Loucy (cell line): ENCODE data around the gene PRSS12.

Experiments used
- EZH2phosphoT487 ChIP-seq: fragments of 200-600 bp; IDR thresholded peaks from 2 replicates; pipeline ENCODE4 v1.6.1; 2018; ENCODE audit warnings: antibody characterized with exemption, mild to moderate bottlenecking, moderate library complexity, borderline replicate concordance
- TF ChIP-seq, protein P1 (sequence below): fragments of 200-600 bp; sonication (generic); conservative IDR thresholded peaks from 2 replicates; pipeline ENCODE4 v1.5.1; 2014; ENCODE audit warnings: mild to moderate bottlenecking, antibody characterized with exemption, low read length

DNA sequence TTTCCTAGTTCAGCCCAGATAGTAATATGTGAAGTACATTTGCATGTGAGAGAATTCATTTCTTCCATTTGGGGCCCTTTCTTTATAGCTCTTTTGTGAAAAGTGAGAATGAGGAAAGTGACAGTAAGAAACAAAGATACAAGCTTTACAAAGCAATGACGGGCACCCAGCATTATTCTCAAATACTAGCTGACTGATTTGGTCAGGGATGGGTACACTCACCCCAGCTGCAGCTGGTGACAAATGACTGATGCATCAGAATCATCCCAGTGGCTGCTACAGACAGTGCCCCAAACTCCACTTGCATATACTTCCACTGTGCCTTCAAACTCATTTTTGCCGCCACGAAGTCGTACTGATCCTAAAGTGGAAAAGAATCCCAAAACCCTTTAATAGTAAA is 14.8 kb downstream of the PRSS12 start:
- TF ChIP-seq, protein P1, sequence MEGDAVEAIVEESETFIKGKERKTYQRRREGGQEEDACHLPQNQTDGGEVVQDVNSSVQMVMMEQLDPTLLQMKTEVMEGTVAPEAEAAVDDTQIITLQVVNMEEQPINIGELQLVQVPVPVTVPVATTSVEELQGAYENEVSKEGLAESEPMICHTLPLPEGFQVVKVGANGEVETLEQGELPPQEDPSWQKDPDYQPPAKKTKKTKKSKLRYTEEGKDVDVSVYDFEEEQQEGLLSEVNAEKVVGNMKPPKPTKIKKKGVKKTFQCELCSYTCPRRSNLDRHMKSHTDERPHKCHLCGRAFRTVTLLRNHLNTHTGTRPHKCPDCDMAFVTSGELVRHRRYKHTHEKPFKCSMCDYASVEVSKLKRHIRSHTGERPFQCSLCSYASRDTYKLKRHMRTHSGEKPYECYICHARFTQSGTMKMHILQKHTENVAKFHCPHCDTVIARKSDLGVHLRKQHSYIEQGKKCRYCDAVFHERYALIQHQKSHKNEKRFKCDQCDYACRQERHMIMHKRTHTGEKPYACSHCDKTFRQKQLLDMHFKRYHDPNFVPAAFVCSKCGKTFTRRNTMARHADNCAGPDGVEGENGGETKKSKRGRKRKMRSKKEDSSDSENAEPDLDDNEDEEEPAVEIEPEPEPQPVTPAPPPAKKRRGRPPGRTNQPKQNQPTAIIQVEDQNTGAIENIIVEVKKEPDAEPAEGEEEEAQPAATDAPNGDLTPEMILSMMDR, result no peak
- no peak for TF ChIP-seq EZH2phosphoT487
